Upper lobe of right lung (tissue), 1 donor: ENCODE data around the gene C19orf12. TPM values are rescaled to one million over a fixed set of nuclear protein-coding genes. Genes with fewer than 3 reads are reported as not detected.

Source experiments
- ATAC-seq: fragments of 200-7000 bp; cut with Tn5 transposase; one replicate; pipeline ENCODE4 v1.9.1; 2020; ENCODE audit warnings: mild to moderate bottlenecking, moderate library complexity
- DNase-seq: peaks from one replicate; pipeline ENCODE4 v3.0.0-alpha.2; 2020
- H3K27ac ChIP-seq: fragments of 200-600 bp; one replicate; pipeline ENCODE4 v1.8.0; 2022
- H3K27me3 ChIP-seq: fragments of 200-600 bp; one replicate; pipeline ENCODE4 v1.8.0; 2022; ENCODE audit warnings: mild to moderate bottlenecking
- H3K36me3 ChIP-seq: fragments of 200-600 bp; one replicate; pipeline ENCODE4 v1.8.0; 2022
- H3K4me1 ChIP-seq: fragments of 200-600 bp; one replicate; pipeline ENCODE4 v1.8.0; 2022
- H3K4me3 ChIP-seq: fragments of 200-600 bp; one replicate; pipeline ENCODE4 v1.8.0; 2022; ENCODE audit warnings: mild to moderate bottlenecking
- H3K9me3 ChIP-seq: fragments of 200-600 bp; one replicate; pipeline ENCODE4 v1.8.0; 2022
- intact Hi-C: fragments of 100-400 bp; cut with DNase I; formaldehyde crosslinking; loops from one replicate; pipeline ENCODE4 v1.11.0; 2022
- total RNA-seq: library from RNA; stranded (reverse); fragmentation: NEBNext Ultra II Directional; extraction: Animal tissue kit (Norgen Biotek cat#: 25700); gene quantifications from one replicate; pipeline ENCODE4 v1.2.1, GENCODE V29; 2021
- TF ChIP-seq, protein P1 (sequence below): fragments of 200-600 bp; IDR thresholded peaks from one replicate; pipeline ENCODE4 v1.8.0; 2022; ENCODE audit warnings: antibody characterized with exemption
- donor health status: DM: no; HTN: yes; CAD: no; lungs with severe emphysema.

C19orf12 gene
- total RNA-seq, 1 donor from 2014 or later, result 22.1 TPM

DNA sequence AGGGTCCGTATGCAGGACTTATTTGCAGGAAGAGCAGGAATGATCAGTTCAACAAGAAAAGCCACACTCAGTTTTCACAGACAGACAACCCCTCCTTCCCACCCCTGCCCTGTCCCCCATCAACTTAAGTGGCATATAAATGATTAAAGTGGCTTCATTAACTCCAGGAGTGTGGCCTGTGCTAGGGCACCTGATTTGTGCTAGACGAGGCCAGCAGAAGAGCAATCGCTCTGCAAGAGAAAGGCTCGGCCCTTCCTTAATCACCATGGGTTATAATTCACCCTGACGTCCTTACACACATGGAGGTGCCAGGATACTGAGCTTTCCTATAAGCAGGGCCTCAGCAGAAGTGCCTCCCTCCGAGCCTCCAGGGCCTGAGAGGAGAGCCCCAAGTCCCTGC is 14.6 kb downstream of the C19orf12 start:
- Histone ChIP-seq H3K36me3 (peaks cover 4% of the 10 kb centered on the region), H3K4me1 (no peaks in the 10 kb centered on the region), H3K27me3 (no peaks in the 10 kb centered on the region), H3K9me3 (no peaks in the 10 kb centered on the region), H3K27ac (no peak overlapping the region), H3K4me3 (no peak overlapping the region)
- DNase-seq (peak; percentile 32), ATAC-seq (no peak)
- TF ChIP-seq, protein P1, sequence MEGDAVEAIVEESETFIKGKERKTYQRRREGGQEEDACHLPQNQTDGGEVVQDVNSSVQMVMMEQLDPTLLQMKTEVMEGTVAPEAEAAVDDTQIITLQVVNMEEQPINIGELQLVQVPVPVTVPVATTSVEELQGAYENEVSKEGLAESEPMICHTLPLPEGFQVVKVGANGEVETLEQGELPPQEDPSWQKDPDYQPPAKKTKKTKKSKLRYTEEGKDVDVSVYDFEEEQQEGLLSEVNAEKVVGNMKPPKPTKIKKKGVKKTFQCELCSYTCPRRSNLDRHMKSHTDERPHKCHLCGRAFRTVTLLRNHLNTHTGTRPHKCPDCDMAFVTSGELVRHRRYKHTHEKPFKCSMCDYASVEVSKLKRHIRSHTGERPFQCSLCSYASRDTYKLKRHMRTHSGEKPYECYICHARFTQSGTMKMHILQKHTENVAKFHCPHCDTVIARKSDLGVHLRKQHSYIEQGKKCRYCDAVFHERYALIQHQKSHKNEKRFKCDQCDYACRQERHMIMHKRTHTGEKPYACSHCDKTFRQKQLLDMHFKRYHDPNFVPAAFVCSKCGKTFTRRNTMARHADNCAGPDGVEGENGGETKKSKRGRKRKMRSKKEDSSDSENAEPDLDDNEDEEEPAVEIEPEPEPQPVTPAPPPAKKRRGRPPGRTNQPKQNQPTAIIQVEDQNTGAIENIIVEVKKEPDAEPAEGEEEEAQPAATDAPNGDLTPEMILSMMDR, result no peak
- intact Hi-C loops, result no loop called here

DNA sequence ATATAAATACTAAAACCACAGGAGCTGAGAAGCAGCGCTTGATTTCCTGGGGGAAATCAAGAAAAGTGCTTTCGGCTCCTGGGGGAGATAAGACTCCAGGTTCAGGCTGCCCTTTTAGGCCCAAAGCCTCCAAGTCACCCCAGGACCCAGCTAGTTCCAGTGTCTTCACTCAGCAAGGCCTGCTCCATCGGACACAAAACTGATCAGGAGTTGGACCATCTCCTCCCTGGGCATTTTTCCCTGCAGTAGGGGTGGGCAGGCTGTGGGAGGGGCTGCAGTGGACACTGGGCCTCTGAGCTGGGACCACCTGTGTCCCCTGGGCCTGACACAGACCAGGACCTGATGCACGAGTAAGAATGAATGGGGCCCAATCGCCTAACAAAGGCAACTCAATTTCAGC is 15.2 kb downstream of the C19orf12 start:
- H3K4me1 ChIP-seq, result no peaks in the 10 kb centered on the region
- intact Hi-C loops, result loop anchor here (5.0 kb wide), 1 partner anchor 88 kb away; no protein-coding TSS in a partner anchor
- H3K27ac ChIP-seq, result no peak overlapping the region

DNA sequence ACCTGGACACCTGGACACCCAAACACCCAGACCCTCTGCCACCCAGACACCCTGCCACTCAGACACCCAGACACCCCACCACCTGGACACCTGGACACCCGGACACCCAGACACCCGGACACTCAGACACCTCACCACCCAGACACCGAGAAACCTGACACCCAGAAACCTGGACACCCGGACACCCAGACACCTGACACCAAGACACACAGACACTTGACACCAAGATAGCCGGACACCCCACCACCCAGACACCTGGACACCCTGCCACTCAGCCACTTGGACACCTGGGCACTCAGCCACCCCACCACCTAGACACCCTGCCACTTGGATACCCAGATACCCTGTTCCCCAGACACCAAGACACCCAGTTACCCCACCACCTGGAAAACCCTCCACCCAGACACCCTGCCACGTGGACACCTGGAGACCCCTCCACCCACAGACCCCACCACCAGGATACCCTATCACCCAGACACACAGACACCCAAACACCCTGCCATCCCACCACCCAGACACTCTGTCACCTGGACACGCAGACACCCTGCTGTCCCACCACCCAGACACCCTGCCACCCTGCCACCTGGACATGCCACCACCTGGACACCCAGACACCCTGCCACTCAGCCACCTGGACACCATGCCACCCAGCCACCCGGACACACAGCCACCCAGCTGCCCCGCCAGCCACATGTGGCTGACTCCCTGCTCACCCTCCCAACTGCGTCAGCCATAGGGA is 17.4 kb downstream of the C19orf12 start:
- TF ChIP-seq, protein P1, result no peak
- H3K36me3 ChIP-seq, result peaks cover 3% of the 10 kb centered on the region
- H3K27me3 ChIP-seq, result no peaks in the 10 kb centered on the region
- ATAC-seq (no peak), DNase-seq (peak; percentile 53)
- H3K4me3 ChIP-seq, result no peak overlapping the region
- no peaks in the 10 kb centered on the region for H3K9me3 ChIP-seq
- no peak overlapping the region for H3K27ac ChIP-seq
- no peaks in the 10 kb centered on the region for H3K4me1 ChIP-seq
- intact Hi-C loops, result loop anchor here (5.0 kb wide), 1 partner anchor 85 kb away; no protein-coding TSS in a partner anchor

More for the DNA sequence above, 15.2 kb downstream of the C19orf12 start:
- H3K9me3 ChIP-seq, result no peaks in the 10 kb centered on the region
- no peaks in the 10 kb centered on the region for H3K27me3 ChIP-seq
- ATAC-seq (no peak), DNase-seq (peak; percentile 29)
- peaks cover 3% of the 10 kb centered on the region for H3K36me3 ChIP-seq
- H3K4me3 ChIP-seq, result no peak overlapping the region
- TF ChIP-seq, protein P1, result no peak

DNA sequence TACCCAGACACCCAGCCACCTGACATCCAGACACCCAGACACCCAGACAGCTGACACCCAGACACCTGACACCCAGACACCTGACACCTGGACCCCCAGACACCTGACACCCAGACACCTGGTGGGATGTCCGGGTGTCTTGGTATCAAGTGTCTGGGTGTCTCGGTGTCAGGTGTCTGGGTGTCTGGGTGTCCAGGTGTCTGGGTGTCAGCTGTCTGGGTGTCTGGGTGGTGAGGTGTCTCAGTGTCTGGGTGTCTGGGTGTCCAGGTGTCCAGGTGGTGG is 18.6 kb downstream of the C19orf12 start:
- Histone ChIP-seq H3K4me3 (no peak overlapping the region), H3K4me1 (no peaks in the 10 kb centered on the region), H3K27ac (no peak overlapping the region), H3K36me3 (no peaks in the 10 kb centered on the region), H3K9me3 (no peaks in the 10 kb centered on the region), H3K27me3 (no peaks in the 10 kb centered on the region)
- ATAC-seq (no peak), DNase-seq (no peak)
- TF ChIP-seq, protein P1, result no peak
- intact Hi-C loops, result loop anchor here (5.0 kb wide), 1 partner anchor 84 kb away; no protein-coding TSS in a partner anchor

DNA sequence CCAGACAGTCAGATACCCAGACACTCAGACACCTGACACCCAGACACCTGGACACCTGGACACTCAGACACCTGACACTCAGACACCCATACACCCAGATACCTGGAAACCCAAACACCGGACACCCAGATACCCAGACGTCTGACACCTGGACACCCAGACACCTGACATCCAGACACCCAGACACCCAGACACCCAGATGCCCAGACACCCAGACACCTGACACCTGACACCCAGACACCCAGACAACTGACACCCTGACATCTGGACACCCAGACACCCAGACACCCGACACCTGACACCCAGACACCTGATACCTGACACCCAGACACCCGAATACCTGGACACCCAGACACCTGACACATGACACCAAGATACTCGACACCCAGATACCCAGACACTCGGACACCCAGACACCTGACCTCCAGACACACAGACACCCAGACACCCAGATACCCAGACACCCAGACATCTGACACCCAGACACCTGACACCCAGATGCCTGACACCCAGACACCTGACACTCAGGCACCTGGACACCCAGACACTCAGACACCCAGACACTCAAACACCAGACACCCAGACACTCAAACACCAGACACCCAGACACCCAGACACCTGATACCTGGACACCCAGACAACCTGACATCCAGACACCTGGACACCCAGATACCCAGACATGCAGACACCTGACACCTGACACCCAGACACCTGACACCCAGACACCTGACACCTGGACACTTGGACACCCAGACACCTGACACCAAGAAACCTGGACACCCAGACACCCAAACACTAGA is 19.1 kb downstream of the C19orf12 start:
- TF ChIP-seq, protein P1, result no peak
- H3K4me1 ChIP-seq, result no peaks in the 10 kb centered on the region
- ATAC-seq (no peak), DNase-seq (no peak)
- H3K9me3 ChIP-seq, result no peaks in the 10 kb centered on the region
- H3K27me3 ChIP-seq, result no peaks in the 10 kb centered on the region
- no peaks in the 10 kb centered on the region for H3K36me3 ChIP-seq
- intact Hi-C loops, result loop anchor here (5.0 kb wide), 1 partner anchor 84 kb away; no protein-coding TSS in a partner anchor
- H3K4me3 ChIP-seq, result no peak overlapping the region
- no peak overlapping the region for H3K27ac ChIP-seq
